GM12873 (cell line): ENCODE measurements around the gene SPEN.

Experiments
- TF ChIP-seq, protein P1 (sequence below): IDR thresholded peaks from 2 replicates; pipeline ENCODE4 v1.5.1; 2012; ENCODE audit warnings: low read depth, mild to moderate bottlenecking, moderate library complexity, low read length, control low read depth; ENCODE audit not compliant: insufficient read depth; ENCODE audit errors: missing control alignments

Gene SPEN

DNA sequence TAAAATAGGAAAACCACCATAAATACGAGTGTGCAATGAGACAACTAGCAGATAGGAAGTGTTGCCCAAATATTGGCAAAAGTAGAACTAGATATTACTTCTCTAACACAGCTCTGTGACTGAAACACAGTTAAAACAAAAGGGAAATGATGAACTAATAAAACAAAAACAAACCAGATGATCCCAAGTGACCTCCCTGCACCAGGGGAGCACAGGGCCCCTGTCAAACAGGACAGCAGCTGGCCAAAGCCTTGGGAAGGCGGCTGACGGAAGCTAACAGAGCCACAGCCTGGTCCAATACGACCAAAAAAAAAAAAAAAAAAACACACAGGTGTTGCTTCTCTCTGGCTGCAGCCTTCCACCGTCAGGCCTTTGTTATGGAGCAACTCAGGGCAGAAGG, 110.6 kb downstream of the SPEN start:
- TF ChIP-seq, protein P1, sequence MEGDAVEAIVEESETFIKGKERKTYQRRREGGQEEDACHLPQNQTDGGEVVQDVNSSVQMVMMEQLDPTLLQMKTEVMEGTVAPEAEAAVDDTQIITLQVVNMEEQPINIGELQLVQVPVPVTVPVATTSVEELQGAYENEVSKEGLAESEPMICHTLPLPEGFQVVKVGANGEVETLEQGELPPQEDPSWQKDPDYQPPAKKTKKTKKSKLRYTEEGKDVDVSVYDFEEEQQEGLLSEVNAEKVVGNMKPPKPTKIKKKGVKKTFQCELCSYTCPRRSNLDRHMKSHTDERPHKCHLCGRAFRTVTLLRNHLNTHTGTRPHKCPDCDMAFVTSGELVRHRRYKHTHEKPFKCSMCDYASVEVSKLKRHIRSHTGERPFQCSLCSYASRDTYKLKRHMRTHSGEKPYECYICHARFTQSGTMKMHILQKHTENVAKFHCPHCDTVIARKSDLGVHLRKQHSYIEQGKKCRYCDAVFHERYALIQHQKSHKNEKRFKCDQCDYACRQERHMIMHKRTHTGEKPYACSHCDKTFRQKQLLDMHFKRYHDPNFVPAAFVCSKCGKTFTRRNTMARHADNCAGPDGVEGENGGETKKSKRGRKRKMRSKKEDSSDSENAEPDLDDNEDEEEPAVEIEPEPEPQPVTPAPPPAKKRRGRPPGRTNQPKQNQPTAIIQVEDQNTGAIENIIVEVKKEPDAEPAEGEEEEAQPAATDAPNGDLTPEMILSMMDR: no peak

DNA sequence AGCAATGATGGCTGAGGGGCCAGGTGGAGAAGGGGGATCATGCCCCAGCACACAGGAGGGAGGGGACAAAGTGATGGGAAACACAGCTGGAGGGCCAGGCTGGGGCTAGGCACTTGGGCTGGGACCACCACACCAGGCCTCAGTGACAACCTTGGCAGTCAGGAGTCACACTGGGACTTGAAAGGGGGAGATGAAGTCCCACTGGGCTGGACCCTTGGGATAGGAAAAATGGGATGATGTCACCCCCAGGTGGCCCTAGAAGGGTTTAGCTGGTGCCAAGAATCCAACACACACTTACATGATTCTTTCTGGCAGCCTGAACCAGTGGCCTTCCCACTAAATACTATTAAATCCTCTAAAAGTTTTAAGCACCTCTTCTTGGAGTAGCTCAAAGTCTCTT, 111.3 kb downstream of the SPEN start:
- TF ChIP-seq, protein P1: no peak

DNA sequence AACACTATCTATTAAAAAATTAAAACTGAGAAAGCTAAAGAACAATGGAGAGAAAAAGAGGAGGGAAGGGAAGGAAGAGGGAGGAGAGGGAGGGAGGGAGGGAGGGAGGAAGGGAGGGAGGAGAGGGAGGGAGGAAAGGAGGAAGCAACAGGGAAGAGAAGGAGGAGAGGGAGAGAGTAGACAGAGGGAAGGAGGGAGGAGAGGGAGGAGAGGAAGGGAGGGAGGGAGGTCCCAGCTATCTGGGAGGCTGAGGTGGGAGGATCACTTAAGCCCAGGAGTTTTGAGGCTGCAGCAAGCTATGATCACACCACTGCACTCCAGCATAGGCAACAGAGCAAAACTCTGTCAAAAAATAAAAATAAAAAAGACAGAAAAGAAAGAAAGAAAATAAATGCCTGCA, 111.9 kb downstream of the SPEN start:
- TF ChIP-seq, protein P1: no peak

DNA sequence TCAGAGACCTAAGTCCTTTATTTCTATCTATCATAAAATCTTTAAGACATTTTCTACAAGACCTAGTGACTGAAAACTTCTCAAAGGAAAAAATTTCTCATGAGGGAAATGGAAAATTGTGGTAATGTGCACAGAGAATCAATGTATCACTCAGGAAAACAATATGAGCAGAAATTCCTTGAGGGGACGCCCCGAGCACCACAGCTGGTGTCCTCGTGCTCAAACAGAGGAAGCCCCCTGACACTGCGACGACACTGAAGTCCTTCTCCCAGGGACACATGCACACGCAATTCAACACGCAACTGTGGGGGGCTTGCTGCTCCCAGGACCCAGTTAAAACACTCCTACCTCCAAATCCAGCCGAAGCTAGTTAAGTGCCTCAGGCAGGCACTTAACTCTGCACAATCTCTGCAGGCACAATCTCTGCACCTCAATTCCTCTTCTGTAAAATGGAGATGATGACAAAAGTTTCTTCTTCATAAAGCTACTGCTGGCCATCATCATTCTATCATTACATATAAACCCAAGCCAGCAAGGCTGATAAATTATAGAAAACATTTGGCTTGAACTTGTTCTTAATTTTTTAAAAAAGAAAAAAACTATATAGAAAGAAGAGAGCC, 112.4 kb downstream of the SPEN start:
- TF ChIP-seq, protein P1: no peak

DNA sequence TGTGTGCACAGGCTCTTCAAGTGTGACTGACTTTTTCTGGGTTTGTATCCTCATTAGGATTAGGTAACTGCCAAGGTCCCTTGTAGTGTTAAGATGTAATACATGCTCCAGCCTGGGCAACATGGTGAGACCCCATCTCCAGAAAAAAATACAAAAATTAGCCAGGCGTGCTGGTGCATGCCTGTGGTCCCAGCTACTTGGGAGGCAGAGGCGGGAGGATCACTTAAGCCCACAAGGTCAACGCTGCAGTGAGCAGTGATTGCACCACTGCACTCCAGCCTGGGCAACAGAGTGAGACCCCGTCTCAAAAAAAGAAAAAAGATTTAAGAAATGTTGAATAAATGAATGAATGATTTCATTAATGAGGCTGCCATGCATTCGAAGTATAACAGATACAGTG, 113.3 kb downstream of the SPEN start:
- TF ChIP-seq, protein P1: no peak

DNA sequence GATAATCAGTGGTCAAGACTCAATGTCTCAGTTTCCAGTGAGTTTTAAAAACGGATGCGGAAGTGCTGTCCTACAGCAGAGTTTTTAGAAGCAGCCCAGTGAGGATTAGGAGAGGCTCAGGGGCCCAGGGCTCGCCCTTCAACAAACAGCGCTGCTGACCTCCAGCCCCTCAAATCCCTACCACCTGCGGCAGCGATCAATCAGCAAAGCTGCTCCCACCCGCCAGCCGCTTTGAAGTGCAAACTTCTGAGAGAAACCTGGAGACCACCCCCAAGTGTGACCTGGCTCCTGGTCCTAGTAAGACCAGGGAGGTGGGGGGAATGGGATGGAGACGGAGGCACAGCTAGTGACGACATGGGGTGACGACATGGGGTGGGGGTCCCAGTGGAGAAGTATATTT, 114.0 kb downstream of the SPEN start:
- TF ChIP-seq, protein P1: no peak

DNA sequence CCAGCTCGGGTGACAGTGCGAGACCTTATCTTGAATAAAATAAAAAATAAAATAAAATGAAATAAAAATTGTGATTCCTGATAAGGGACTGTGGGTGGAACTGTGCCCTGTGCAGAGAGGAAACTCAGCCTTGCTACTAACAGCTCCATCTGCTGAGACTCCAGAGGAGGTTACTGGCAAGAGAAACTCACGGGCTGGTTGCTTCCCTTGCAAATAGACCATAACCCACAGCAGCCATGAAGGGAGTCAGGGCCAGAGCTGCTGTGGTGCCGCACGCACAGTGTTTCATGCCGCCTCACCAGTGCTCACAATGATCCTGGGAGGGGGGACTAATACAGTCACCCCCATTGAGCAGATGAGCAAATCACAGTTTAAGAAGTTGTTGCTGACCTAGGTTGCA, 114.7 kb downstream of the SPEN start:
- TF ChIP-seq, protein P1: no peak
